ENCODE data around the gene LRRC8D.

LRRC8D gene

GRCh38 chr1:89959719-89960118 is 138.9 kb downstream of the LRRC8D start:
- ATAC-seq = no peak

More at GRCh38 chr1:89959719-89960118, 138.9 kb downstream of the LRRC8D start:
- TF ChIP-seq OSR1 (CRISPR knock-in tag; IDR thresholded peaks at IDR 0.05) (no peak), TSHZ2 (CRISPR knock-in tag; IDR thresholded peaks at IDR 0.05) (no peak), POU6F1 (CRISPR knock-in tag; IDR thresholded peaks at IDR 0.05; ENCODE audit: borderline replicate concordance, low read depth) (no peak), PPARA (CRISPR knock-in tag; IDR thresholded peaks at IDR 0.05; ENCODE audit: borderline replicate concordance) (no peak), RARB (CRISPR knock-in tag; IDR thresholded peaks at IDR 0.05) (no peak), CSRNP3 (CRISPR knock-in tag; IDR thresholded peaks at IDR 0.05) (no peak), GLIS3 (CRISPR knock-in tag; IDR thresholded peaks at IDR 0.05) (no peak), ZNF565 (CRISPR knock-in tag; conservative IDR thresholded peaks at IDR 0.05; ENCODE audit: low read depth) (no peak), TCF4 (CRISPR knock-in tag; IDR thresholded peaks at IDR 0.05; ENCODE audit: borderline replicate concordance) (no peak), ZNF70 (CRISPR knock-in tag; IDR thresholded peaks at IDR 0.05) (no peak), BACH2 (CRISPR knock-in tag; IDR thresholded peaks at IDR 0.05; ENCODE audit: borderline replicate concordance) (no peak), CREB5 (CRISPR knock-in tag; IDR thresholded peaks at IDR 0.05; ENCODE audit: low read depth) (no peak), ZFP3 (CRISPR knock-in tag; IDR thresholded peaks at IDR 0.05) (no peak), ZNF8 (CRISPR knock-in tag; IDR thresholded peaks at IDR 0.05) (no peak), ZC3H10 (CRISPR knock-in tag; IDR thresholded peaks at IDR 0.05) (no peak), SNAI2 (CRISPR knock-in tag; IDR thresholded peaks at IDR 0.05) (no peak), ARNTL (CRISPR knock-in tag; IDR thresholded peaks at IDR 0.05; ENCODE audit: borderline replicate concordance, low read depth) (no peak), PATZ1 (CRISPR knock-in tag; IDR thresholded peaks at IDR 0.05; ENCODE audit: borderline replicate concordance) (no peak), ESRRG (CRISPR knock-in tag; IDR thresholded peaks at IDR 0.05) (no peak), TOX (CRISPR knock-in tag; IDR thresholded peaks at IDR 0.05; ENCODE audit: borderline replicate concordance) (no peak)

All from SK-N-SH treated with all-trans-retinoic acid at 6 μM for 48 hours (cell line).